22Rv1 (cell line): ENCODE results near the gene KRT77.

Experiments used
- H3K27ac ChIP-seq: fragments of 450-650 bp; 2 replicates; pipeline ENCODE4 v1.5.1; 2017
- CTCF ChIP-seq: fragments of 450-650 bp; IDR thresholded peaks from 2 replicates; pipeline ENCODE4 v1.5.1; 2017; ENCODE audit warnings: mild to moderate bottlenecking
- ZFX ChIP-seq: fragments of 450-650 bp; IDR thresholded peaks from 2 replicates; pipeline ENCODE4 v1.6.1; 2017; ENCODE audit warnings: antibody characterized with exemption, borderline replicate concordance

The KRT77 gene

GRCh38 chr12:52699373-52699772 is 4.0 kb downstream of the KRT77 start:
- TF ChIP-seq ZFX (no peak), CTCF (no peak)
- H3K27ac ChIP-seq, result no peak overlapping the region

- TF ChIP-seq CTCF, result no peak
- no peak for TF ChIP-seq ZFX
- no peak overlapping the region for H3K27ac ChIP-seq
Measured at GRCh38 chr12:52698651-52699340, 4.5 kb downstream of the KRT77 start.

GRCh38 chr12:52697058-52697582 is 6.2 kb downstream of the KRT77 start:
- no peak overlapping the region for H3K27ac ChIP-seq
- TF ChIP-seq ZFX (no peak), CTCF (0 out of 2 replicates have a peak, but pooled peaks have one; percentile 17)

- no peak overlapping the region for H3K27ac ChIP-seq
- TF ChIP-seq ZFX, result no peak
- TF ChIP-seq CTCF, result no peak
Measured at GRCh38 chr12:52696588-52696987, 6.7 kb downstream of the KRT77 start.

- TF ChIP-seq CTCF (no peak), ZFX (no peak)
- H3K27ac ChIP-seq, result no peak overlapping the region
Measured at GRCh38 chr12:52695039-52695438, 8.3 kb downstream of the KRT77 start.

- TF ChIP-seq ZFX, result no peak
- TF ChIP-seq CTCF, result no peak
- no peak overlapping the region for H3K27ac ChIP-seq
Measured at GRCh38 chr12:52694151-52694550, 9.2 kb downstream of the KRT77 start.

GRCh38 chr12:52693261-52693660 is 10.1 kb downstream of the KRT77 start:
- no peak overlapping the region for H3K27ac ChIP-seq
- TF ChIP-seq CTCF (no peak), ZFX (no peak)
